GM13977 (cell line): ENCODE measurements around the gene PDCD6IP.

Experiments
- DNase-seq: peaks from one replicate; pipeline ENCODE4 v3.0.0; 2012; ENCODE audit warnings: low spot score
- in situ Hi-C: fragments of 300-500 bp; cut with MboI; formaldehyde crosslinking; loops from one replicate; pipeline ENCODE4 v1.12.0; 2022; ENCODE audit warnings: low sequenced_read_pairs, low pct_unique_long_range_greater_than_20kb, mixed read lengths, inconsistent platforms; ENCODE audit not compliant: unreplicated experiment
- TF ChIP-seq, protein P1 (sequence below): IDR thresholded peaks from 2 replicates; pipeline ENCODE4 v1.5.1; 2012; ENCODE audit warnings: mild to moderate bottlenecking, control low read depth; ENCODE audit not compliant: insufficient read depth; ENCODE audit errors: extremely low read depth, missing control alignments

The PDCD6IP gene

DNA sequence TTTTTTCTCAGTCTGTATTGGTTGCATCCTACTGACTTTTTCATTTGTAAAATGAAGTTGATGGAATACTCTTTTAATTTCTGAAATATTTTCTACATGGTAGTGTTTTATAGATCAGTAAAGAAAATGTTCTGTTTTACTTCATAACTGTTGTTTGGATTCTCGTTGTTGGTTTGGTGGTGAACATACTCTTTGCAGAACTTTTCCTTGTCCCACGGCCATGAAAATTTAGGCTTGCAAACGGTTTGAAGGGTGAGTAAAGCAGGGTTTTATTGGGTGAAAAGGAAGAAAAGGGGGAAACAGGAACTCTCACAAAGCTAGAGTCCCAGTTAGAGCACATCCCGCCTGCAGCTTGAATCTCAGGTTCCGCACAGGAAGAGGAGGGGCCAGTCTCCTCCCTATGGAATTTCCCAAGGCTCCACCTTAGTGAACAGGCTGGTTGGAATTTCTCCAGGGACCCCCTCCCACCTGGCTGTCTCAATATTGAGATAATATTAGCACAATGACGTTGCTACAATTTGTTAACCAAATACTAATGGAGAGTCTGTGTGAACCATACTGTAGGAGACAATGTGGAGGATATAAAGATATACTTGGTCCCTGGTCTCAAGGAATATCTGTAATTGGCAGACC lies 5.6 kb downstream of the PDCD6IP start:
- TF ChIP-seq, protein P1, sequence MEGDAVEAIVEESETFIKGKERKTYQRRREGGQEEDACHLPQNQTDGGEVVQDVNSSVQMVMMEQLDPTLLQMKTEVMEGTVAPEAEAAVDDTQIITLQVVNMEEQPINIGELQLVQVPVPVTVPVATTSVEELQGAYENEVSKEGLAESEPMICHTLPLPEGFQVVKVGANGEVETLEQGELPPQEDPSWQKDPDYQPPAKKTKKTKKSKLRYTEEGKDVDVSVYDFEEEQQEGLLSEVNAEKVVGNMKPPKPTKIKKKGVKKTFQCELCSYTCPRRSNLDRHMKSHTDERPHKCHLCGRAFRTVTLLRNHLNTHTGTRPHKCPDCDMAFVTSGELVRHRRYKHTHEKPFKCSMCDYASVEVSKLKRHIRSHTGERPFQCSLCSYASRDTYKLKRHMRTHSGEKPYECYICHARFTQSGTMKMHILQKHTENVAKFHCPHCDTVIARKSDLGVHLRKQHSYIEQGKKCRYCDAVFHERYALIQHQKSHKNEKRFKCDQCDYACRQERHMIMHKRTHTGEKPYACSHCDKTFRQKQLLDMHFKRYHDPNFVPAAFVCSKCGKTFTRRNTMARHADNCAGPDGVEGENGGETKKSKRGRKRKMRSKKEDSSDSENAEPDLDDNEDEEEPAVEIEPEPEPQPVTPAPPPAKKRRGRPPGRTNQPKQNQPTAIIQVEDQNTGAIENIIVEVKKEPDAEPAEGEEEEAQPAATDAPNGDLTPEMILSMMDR = no peak
- DNase-seq = no peak
- in situ Hi-C loops = no loop called here

DNA sequence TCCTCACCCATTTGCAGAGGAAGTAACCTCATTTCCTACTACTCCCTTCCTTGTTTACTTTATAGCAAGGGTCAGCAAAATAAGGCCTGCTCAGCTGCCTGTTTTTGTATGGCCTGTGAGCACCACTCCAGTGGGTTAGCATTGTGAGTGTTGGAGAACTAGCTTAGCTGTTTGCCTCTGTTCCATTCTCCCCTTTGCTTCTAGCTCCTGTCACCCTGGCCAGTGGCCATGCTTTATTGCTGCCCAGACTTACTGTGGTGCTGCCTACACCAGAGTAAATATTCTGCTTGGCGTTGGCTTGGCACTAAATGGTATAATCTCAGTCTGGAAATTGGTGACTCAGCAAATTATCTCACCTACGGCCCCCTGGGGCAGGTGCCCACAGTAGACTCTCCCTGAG lies 8.8 kb downstream of the PDCD6IP start:
- DNase-seq = no peak
- in situ Hi-C loops = no loop called here

DNA sequence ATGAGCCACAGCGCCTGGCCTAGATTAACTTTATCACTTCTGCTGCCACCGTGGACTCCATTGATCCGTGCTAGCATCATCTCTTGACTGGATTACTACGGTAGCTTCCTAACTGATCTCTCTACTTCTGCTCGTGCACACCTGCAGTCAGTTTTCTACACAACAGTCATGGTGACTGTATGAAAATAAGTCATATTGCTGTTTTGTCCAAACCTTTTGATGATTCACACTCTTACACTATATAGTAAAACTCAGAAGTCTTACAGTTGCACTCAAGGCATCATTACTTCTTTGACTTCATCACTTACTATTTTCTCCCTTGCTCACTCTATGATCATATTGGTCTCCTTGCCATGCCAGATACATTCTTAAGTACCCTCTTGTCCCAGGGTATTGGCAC lies 10.1 kb downstream of the PDCD6IP start:
- DNase-seq = no peak
- in situ Hi-C loops = no loop called here
- TF ChIP-seq, protein P1 = no peak

More for the DNA sequence above, 8.8 kb downstream of the PDCD6IP start:
- TF ChIP-seq, protein P1 = no peak

DNA sequence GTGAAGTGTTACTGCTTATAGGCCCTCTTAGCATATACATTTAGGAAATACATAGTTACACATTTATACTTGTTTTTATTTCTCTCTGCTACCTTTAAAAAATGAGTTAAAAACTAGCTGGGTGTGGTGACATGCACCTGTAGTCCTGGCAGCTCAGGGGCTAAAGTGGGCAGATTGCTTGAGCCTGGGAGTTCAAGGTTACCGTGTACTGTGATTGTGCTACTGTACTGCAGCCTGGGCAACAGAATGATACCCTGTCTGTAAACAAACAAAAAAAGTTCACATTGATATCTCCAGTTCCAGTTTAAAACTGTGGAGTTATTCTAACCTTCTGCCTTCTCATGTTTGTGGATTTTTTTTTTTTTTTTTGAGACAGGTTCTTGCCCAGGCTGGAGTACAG lies 12.1 kb downstream of the PDCD6IP start:
- TF ChIP-seq, protein P1 = no peak
- in situ Hi-C loops = no loop called here
- DNase-seq = no peak

DNA sequence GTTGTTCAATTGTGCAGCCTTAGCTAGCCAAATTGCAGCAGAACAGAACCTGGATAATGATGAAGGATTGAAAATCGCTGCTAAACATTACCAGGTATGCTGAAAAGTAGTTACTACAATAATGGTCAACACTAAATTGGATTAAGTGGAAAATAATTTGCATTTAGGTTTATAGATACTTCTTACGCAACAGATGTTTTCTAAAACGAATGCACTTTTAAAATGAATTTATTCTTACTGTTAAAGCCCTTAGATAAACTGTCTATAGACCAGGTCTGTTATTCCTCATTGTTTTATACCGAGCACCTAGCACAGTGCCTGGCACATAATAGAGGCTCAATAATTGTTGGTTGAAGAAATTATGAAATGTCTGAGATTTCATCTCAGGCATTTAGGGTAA lies 23.6 kb downstream of the PDCD6IP start:
- TF ChIP-seq, protein P1 = no peak
- in situ Hi-C loops = no loop called here
- DNase-seq = no peak

DNA sequence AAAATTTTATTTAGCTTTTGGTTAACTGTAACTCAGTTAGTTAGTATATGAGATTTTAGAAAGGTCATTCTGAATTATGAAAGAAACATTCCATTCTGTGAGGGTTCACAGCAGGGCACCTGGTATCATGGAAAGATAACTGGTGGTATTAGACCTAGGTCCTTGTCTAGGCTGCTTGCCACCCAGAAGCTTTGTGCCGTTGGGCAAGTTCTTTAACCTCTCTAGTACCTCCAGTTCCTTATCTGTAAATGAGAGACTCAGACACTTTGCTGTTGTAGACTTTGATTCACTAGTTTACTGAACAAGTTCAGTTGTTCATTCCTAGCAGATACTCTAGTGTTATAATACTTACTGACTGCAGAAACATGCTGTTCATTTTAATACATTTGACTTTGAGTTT lies 25.4 kb downstream of the PDCD6IP start:
- no peak for DNase-seq
- in situ Hi-C loops = no loop called here
- TF ChIP-seq, protein P1 = no peak
